BJ (cell line): ENCODE measurements around the gene FARP1. TPM values are rescaled to one million over a fixed set of nuclear protein-coding genes. Genes with fewer than 3 reads are reported as not detected.

ENCODE experiments used
- CTCF ChIA-PET: fragments of 350-600 bp; formaldehyde crosslinking; extraction: SDS; loops from one replicate; lab custom pipeline; 2021; ENCODE audit warnings: antibody characterized with exemption, inconsistent platforms; lab: Yijun Ruan, JAX
- POLR2A ChIA-PET: fragments of 300-600 bp; sonication (Branson Sonifier 250); formaldehyde crosslinking; extraction: SDS; loops from one replicate; lab custom pipeline; 2021; ENCODE audit warnings: antibody characterized with exemption; lab: Charles Lee
- DNase-seq: peaks from one replicate; pipeline ENCODE4 v3.0.0-alpha.2; 2011; ENCODE audit warnings: low read depth
- H3K27me3 ChIP-seq: 2 replicates; pipeline ENCODE4 v1.6.0; 2011; ENCODE audit warnings: low read length; ENCODE audit not compliant: control insufficient read depth, insufficient read depth
- H3K36me3 ChIP-seq: 2 replicates; pipeline ENCODE4 v1.5.1; 2011; ENCODE audit warnings: low read length; ENCODE audit not compliant: control insufficient read depth, insufficient read depth
- H3K4me3 ChIP-seq: 2 replicates; pipeline ENCODE4 v1.5.1; 2011; ENCODE audit warnings: low read depth, mild to moderate bottlenecking, control low read depth, low read length
- polyA plus RNA-seq: library from polyadenylated mRNA; depleted of rRNA; stranded (reverse); fragments of >200 nt; gene quantifications from 2 replicates; pipeline ENCODE4 v1.2.3, GENCODE V29; 2011
- TF ChIP-seq, protein P1 (sequence below): IDR thresholded peaks from 2 replicates; pipeline ENCODE4 v1.5.1; 2011; ENCODE audit warnings: low read depth, mild to moderate bottlenecking, control low read depth, inconsistent platforms, low read length, moderate library complexity; ENCODE audit not compliant: insufficient read depth

Gene FARP1
- polyA plus RNA-seq, 1 experiment = 64.0 TPM

DNA sequence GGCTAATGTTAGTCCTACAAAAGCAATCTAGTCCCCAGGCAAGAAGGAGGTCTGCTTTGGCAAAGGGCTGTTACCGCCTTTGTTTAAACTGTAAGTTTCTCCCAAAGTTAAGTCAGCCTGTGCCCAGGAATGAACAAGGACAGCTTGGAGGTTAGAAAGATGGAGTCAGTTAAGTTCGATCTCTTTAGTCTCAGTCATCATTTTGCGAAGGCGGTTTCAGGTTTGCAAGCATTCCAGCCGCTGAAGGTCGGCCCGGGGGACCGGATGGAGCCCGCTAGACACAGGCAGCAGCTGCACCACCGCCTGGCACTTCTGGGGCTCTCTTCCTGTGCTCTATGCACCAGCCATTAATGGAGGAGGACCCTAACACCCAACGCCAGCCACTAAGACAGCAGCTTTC, 342.7 kb downstream of the FARP1 start:
- CTCF ChIA-PET = interaction anchor here (2.2 kb wide), 1 partner anchor 19 kb away, joined by 13 read pairs; no protein-coding TSS in a partner anchor
- no peak for DNase-seq
- H3K36me3 ChIP-seq = no peaks in the 10 kb centered on the region; the same call in 1 of the 2 replicates
- H3K4me3 ChIP-seq = no peak overlapping the region
- POLR2A ChIA-PET = no interaction called here
- H3K27me3 ChIP-seq = no peaks in the 10 kb centered on the region
- TF ChIP-seq, protein P1, sequence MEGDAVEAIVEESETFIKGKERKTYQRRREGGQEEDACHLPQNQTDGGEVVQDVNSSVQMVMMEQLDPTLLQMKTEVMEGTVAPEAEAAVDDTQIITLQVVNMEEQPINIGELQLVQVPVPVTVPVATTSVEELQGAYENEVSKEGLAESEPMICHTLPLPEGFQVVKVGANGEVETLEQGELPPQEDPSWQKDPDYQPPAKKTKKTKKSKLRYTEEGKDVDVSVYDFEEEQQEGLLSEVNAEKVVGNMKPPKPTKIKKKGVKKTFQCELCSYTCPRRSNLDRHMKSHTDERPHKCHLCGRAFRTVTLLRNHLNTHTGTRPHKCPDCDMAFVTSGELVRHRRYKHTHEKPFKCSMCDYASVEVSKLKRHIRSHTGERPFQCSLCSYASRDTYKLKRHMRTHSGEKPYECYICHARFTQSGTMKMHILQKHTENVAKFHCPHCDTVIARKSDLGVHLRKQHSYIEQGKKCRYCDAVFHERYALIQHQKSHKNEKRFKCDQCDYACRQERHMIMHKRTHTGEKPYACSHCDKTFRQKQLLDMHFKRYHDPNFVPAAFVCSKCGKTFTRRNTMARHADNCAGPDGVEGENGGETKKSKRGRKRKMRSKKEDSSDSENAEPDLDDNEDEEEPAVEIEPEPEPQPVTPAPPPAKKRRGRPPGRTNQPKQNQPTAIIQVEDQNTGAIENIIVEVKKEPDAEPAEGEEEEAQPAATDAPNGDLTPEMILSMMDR = no peak

DNA sequence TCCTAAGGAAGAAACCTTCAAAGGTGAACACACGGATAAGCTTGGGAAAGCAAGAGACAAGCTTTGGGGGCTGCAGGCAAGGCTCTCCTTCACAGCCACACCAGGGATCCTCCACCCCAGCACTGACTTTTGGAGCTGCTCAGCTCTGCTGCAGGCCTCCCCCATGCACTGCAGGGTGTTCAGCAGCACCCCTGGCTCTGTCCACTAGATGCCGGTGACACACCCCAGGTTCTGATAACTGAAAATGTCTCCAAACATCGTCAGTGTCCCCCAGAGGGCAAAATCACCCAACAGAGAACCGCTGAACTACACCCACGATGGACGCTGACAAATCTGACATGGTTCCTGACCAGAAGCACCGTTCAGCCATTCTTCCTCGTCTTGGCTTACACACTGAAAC, 343.5 kb downstream of the FARP1 start:
- CTCF ChIA-PET = interaction anchor here (2.7 kb wide), 1 partner anchor 21 kb away, joined by 5 read pairs; no protein-coding TSS in a partner anchor
- TF ChIP-seq, protein P1 = no peak
- DNase-seq = no peak
- Histone ChIP-seq H3K4me3 (no peak overlapping the region), H3K27me3 (no peaks in the 10 kb centered on the region), H3K36me3 (peaks cover 4% of the 10 kb centered on the region; the same call in 1 of the 2 replicates)
- POLR2A ChIA-PET = no interaction called here

DNA sequence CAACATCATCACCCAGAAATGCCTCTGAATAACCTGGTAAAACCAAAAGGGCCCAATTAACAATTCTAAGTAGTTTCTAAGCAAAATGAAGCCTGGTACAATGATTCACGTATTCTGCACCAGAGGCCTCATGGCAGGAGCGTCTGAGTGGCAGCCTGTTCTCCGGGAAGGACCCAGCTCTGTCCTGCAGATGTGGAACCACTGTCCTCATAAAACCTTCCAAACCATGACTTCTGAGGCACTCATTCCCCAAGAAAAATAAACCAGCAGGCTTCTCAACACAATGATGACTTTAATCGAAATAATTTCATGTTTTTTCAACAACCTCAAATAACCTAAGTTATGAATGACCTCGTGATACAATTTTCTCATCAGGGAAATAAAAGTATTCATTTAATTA, 344.1 kb downstream of the FARP1 start:
- DNase-seq = no peak
- ChIA-PET CTCF (interaction anchor here (2.7 kb wide), 1 partner anchor 21 kb away, joined by 5 read pairs; no protein-coding TSS in a partner anchor), POLR2A (no interaction called here)
- TF ChIP-seq, protein P1 = no peak
- H3K4me3 ChIP-seq = no peak overlapping the region
- peaks cover 4% of the 10 kb centered on the region; the same call in 1 of the 2 replicates for H3K36me3 ChIP-seq
- no peaks in the 10 kb centered on the region for H3K27me3 ChIP-seq

DNA sequence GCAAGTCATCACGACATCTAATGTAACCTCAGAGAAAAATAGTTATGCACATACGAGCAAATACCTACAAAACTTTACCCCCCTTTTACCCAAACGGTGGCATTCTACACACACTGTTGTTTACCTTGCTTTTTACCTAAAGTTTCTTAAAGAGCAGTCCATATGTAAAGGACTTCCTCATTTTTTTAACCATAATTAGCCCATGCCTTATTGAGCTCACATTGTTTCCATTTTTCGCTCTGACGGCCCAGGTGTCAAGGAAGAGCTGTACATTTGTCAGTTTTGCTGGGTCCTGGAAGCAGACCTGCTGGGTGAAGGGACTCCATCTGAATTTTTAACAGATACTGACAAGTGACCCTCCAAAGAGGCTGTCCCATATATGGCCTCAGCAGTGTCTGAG, 344.6 kb downstream of the FARP1 start:
- TF ChIP-seq, protein P1 = no peak
- POLR2A ChIA-PET = interaction anchor here (0.6 kb wide), 1 partner anchor 16 kb away, joined by 3 read pairs; no protein-coding TSS in a partner anchor
- peaks cover 4% of the 10 kb centered on the region; the same call in 1 of the 2 replicates for H3K36me3 ChIP-seq
- DNase-seq = no peak
- H3K4me3 ChIP-seq = no peak overlapping the region
- CTCF ChIA-PET = interaction anchor here (2.7 kb wide), 1 partner anchor 20 kb away, joined by 5 read pairs; no protein-coding TSS in a partner anchor
- no peaks in the 10 kb centered on the region for H3K27me3 ChIP-seq

DNA sequence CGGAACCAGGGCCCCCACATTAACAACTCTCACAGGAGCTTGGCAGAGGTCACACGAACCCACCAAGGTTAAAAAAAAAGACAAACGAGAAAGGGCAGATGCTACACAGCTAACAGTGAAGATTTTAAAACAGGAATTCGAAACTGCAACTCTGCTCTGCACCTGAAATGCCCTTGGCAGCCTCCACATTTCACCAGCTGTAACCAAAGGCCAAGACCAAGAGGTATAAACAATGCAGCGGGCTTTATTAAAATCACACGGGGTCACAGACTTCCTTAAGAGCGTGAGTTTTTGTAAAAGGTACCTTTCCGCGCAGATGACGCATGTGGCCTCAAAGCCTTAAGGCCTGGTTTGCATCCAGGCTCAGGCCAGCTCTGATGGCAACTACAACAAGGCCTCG, 345.8 kb downstream of the FARP1 start:
- H3K4me3 ChIP-seq = no peak overlapping the region
- no peak for DNase-seq
- no peaks in the 10 kb centered on the region for H3K27me3 ChIP-seq
- peaks cover 4% of the 10 kb centered on the region; the same call in 1 of the 2 replicates for H3K36me3 ChIP-seq
- ChIA-PET CTCF (interaction anchor here (1.6 to 2.7 kb wide), 3 partner anchors 17 to 164 kb away, joined by 4 to 10 read pairs (median 5); no protein-coding TSS in a partner anchor), POLR2A (interaction anchor here (0.6 kb wide), 1 partner anchor 355 kb away, joined by 3 read pairs; no protein-coding TSS in a partner anchor)
- TF ChIP-seq, protein P1 = no peak
